ENCODE data around the gene SLC12A9. TPM values are rescaled to one million over a fixed set of nuclear protein-coding genes. Genes with fewer than 3 reads are reported as not detected.

Gene SLC12A9
- total RNA-seq, 1 experiment from 2014 or later, result 19.9 TPM

DNA sequence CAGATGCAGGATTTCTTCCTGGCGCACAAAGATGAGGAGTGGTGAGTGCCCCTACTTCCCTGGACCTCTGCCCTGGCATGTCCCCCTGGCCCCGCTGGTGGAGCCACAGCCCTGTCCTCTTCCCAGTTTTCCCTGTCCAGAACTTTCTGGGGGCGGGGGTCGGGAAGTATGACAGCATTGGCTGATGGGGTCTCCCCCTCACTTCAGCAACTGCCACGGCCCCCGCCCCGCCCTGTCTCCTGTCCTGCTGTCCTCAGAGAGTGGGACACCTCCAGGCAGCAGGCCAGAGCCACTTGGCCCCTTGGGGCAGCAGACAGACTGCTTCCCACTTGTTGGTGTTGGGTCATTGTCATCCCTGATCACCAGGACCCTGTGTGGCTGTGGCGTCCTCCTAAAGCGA is 29.7 kb downstream of the SLC12A9 start:
- no peak for DNase-seq (ENCODE audit: low read depth)

GRCh38 chr7:100882785-100883526 is 30.4 kb downstream of the SLC12A9 start:
- DNase-seq (ENCODE audit: low read depth), result no peak

- no peak for DNase-seq (ENCODE audit: low read depth)
These were observed 32.4 kb downstream of the SLC12A9 start for GRCh38 chr7:100884736-100885439.

- no peak for DNase-seq (ENCODE audit: low read depth)
These were observed 33.1 kb downstream of the SLC12A9 start for GRCh38 chr7:100885440-100886141.

GRCh38 chr7:100886142-100886935 is 33.8 kb downstream of the SLC12A9 start:
- DNase-seq (ENCODE audit: low read depth), result no peak

DNA sequence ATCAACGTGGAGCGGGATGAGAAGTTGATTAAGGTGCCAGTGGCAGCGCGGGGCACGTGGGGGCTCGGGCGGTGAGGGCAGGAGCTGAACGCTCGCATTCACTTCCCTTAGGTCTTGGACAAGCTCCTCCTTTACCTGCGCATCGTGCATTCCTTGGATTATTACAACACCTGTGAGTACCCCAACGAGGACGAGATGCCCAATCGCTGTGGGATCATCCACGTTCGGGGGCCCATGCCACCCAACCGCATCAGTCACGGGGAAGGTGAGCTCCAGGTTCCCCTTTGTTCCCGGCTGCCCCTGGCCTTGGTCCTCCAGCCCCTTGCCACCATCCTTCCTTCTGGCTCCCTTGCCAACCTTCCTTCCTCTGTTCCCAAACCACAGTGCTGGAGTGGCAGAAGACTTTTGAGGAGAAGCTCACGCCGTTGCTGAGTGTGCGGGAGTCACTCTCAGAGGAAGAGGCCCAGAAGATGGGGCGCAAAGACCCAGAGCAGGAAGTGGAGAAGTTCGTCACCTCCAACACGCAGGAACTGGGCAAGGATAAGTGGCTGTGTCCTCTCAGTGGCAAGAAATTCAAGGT is 34.5 kb downstream of the SLC12A9 start:
- no peak for DNase-seq (ENCODE audit: low read depth)

- DNase-seq (ENCODE audit: low read depth), result no peak
These were observed 35.2 kb downstream of the SLC12A9 start for GRCh38 chr7:100887516-100888290.

- DNase-seq (ENCODE audit: low read depth), result no peak
These were observed 35.9 kb downstream of the SLC12A9 start for GRCh38 chr7:100888291-100888987.

GRCh38 chr7:100888988-100889750 is 36.7 kb downstream of the SLC12A9 start, which contains the start of gene UFSP1:
Gene UFSP1 (minus strand): TSS chr7:100889715. CDS start chr7:100889271, 444 bp downstream.
- peak; percentile 54 for DNase-seq (ENCODE audit: low read depth)

GRCh38 chr7:100890653-100891567 is 38.4 kb downstream of the SLC12A9 start:
- no peak for DNase-seq (ENCODE audit: low read depth)

- DNase-seq (ENCODE audit: low read depth), result peak; percentile 74
These were observed 39.2 kb downstream of the SLC12A9 start for GRCh38 chr7:100891568-100892247.

GRCh38 chr7:100892364-100893317 is 40.1 kb downstream of the SLC12A9 start:
- no peak for DNase-seq (ENCODE audit: low read depth)

- DNase-seq (ENCODE audit: low read depth), result no peak
These were observed 40.9 kb downstream of the SLC12A9 start for GRCh38 chr7:100893318-100893895.

DNA sequence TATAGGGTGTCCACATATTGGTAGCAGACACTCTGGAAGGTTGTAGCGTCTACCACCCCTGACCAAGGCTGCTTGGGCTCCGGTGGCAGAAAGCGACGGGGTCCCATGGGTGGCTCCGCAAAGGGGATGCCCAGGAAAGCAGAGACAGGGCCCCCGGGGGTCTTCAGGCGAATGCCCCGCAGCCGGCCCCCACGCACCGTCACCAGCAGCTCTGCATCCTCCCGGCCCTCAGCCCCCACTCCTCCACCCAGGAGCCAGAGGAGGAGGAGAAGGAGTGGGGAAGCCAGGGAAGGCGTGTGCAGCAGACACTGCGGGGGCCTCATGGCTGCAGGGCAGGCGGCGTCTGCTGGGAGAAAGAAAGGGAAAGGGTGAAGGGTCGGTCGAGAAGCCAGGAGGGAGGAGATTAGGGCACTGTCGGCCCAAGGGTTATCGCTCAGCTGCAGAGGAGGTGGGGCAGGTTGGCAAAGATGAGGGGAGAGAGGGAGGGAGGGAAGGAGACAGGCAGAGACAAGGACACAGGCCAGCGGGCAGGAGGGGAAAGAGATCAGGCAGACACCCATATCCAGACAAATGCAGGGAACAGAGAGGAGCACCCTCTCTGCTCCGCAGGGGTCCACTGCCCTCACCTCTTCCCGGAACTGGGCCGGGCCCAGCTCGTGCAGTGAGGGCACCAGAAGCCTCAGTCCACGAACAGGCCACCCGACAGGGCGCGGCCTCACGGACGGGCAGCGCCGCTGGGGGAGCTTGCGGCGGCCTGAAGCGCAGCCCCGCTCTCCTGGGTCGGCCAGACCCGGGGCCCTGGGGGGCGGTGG is 41.6 kb downstream of the SLC12A9 start:
- DNase-seq (ENCODE audit: low read depth), result no peak
